GM12892 (cell line): Measurements from ENCODE around the gene RCBTB1.

Experiments used
- POLR2A ChIP-seq: IDR thresholded peaks from 2 replicates; pipeline ENCODE4 v1.6.1; 2011; ENCODE audit warnings: low read depth, low read length, control low read depth
- POLR2AphosphoS5 ChIP-seq: IDR thresholded peaks from 2 replicates; pipeline ENCODE4 v1.6.1; 2011; ENCODE audit warnings: low read depth, low read length, control low read depth

DNA sequence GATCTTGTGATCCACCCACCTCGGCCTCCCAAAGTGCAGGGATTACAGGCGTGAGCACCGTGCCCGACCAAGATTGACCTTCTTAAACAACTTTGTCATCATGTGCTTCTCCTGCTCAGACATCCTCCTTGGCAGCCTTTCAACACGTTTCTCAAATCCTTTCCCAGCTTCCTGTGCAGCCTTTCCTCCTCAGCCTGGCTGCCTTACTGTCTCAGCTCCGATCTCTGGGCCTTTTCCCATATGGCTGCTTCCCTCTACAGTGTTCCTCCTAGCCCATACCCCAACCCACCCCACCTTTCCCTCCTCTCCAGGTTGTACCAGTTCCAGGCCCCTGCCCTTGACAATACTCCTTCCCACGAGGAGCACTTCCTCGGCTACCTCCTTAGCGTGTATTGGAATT is 82.4 kb downstream of the RCBTB1 start:
- TF ChIP-seq POLR2A (no peak), POLR2AphosphoS5 (no peak)
